Colonic mucosa (tissue), 4 donors: ENCODE data around the gene C5orf15. TPM values are rescaled to one million over a fixed set of nuclear protein-coding genes. Genes with fewer than 3 reads are reported as not detected.

Experiments used
- DNase-seq: peaks from one replicate; pipeline ENCODE4 v3.0.0-alpha.2; 2020
- H3K27ac ChIP-seq: fragments of 200-600 bp; one replicate; pipeline ENCODE4 v1.8.0; 2021
- H3K27me3 ChIP-seq: fragments of 200-600 bp; one replicate; pipeline ENCODE4 v1.8.0; 2021
- H3K36me3 ChIP-seq: fragments of 200-600 bp; one replicate; pipeline ENCODE4 v1.8.0; 2021
- H3K4me1 ChIP-seq: fragments of 200-600 bp; one replicate; pipeline ENCODE4 v1.8.0; 2021; ENCODE audit warnings: mild to moderate bottlenecking
- H3K4me3 ChIP-seq: fragments of 200-600 bp; one replicate; pipeline ENCODE4 v1.8.0; 2021
- H3K9ac ChIP-seq, 2 donors: one replicate each; pipeline ENCODE4 v1.7.0; 2013; ENCODE audit warnings: control low read depth in 2 of 2, low read depth in 2 of 2, low read length in 2 of 2
- H3K9me3 ChIP-seq: fragments of 200-600 bp; one replicate; pipeline ENCODE4 v1.8.0; 2021
- intact Hi-C: fragments of 100-400 bp; cut with DNase I; formaldehyde crosslinking; loops from one replicate; pipeline ENCODE4 v1.14.1; 2022
- total RNA-seq, 2 donors: library from RNA; stranded (reverse); fragmentation: NEBNext Ultra II Directional in 1 of 2; extraction: Animal tissue kit (Norgen Biotek cat#: 25700) in 1 of 2; gene quantifications; one replicate each; pipeline ENCODE4 v1.2.1, GENCODE V29; 2021
- TF ChIP-seq, protein P1 (sequence below): fragments of 200-600 bp; IDR thresholded peaks from one replicate; pipeline ENCODE4 v1.8.0; 2022; ENCODE audit warnings: antibody characterized with exemption, mild to moderate bottlenecking
- donor health status: healthy.
- donor health status: DM: no; HTN: no; CAD: no.
- donor health status: DM: no; HTN: no; CAD: no.

The C5orf15 gene
- total RNA-seq, 2 donors from 2014 or later, result 21.1 to 31.9 TPM

DNA sequence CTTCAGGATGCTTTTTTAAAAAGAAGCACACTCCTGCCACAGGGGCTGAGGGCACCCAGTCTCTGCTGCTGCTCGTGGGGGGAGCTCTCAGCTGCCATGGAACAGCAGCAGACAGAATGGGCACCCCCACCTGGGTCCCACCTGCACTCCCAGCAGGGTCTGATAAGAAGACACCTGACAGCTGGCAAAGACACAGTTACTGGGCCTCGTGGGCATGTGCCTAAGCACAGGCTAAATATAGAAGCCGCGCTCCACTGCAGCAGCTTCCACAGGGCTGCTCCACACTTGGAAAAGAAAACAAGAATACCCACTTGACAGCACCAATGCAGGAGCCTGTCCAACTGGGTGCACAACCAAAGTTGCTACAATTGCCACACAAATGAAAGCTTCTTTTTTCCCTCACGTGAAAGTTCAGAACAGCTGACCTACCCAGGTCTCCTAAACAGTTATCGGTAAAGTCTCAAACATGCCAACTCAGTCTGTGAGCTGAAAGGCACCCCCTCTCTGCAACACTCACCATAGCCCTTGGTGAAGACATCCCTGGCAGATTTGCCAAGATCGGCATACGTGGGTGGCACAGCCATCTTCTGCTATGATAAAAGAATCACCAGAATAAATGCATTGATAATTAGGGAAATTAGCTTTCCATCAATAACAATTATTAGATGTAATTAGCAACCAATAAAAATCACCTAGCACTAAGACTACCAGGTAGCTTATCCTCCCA is 24.2 kb upstream of the C5orf15 start:
- no peak overlapping the region for H3K27ac ChIP-seq
- H3K4me3 ChIP-seq, result no peak overlapping the region
- H3K9ac ChIP-seq, result no peak overlapping the region
- no peaks in the 10 kb centered on the region for H3K27me3 ChIP-seq
- TF ChIP-seq, protein P1, sequence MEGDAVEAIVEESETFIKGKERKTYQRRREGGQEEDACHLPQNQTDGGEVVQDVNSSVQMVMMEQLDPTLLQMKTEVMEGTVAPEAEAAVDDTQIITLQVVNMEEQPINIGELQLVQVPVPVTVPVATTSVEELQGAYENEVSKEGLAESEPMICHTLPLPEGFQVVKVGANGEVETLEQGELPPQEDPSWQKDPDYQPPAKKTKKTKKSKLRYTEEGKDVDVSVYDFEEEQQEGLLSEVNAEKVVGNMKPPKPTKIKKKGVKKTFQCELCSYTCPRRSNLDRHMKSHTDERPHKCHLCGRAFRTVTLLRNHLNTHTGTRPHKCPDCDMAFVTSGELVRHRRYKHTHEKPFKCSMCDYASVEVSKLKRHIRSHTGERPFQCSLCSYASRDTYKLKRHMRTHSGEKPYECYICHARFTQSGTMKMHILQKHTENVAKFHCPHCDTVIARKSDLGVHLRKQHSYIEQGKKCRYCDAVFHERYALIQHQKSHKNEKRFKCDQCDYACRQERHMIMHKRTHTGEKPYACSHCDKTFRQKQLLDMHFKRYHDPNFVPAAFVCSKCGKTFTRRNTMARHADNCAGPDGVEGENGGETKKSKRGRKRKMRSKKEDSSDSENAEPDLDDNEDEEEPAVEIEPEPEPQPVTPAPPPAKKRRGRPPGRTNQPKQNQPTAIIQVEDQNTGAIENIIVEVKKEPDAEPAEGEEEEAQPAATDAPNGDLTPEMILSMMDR, result no peak
- DNase-seq, result no peak
- peaks cover 7% of the 10 kb centered on the region for H3K4me1 ChIP-seq
- H3K9me3 ChIP-seq, result no peaks in the 10 kb centered on the region
- intact Hi-C loops, result no loop called here
- peaks cover 9% of the 10 kb centered on the region for H3K36me3 ChIP-seq

DNA sequence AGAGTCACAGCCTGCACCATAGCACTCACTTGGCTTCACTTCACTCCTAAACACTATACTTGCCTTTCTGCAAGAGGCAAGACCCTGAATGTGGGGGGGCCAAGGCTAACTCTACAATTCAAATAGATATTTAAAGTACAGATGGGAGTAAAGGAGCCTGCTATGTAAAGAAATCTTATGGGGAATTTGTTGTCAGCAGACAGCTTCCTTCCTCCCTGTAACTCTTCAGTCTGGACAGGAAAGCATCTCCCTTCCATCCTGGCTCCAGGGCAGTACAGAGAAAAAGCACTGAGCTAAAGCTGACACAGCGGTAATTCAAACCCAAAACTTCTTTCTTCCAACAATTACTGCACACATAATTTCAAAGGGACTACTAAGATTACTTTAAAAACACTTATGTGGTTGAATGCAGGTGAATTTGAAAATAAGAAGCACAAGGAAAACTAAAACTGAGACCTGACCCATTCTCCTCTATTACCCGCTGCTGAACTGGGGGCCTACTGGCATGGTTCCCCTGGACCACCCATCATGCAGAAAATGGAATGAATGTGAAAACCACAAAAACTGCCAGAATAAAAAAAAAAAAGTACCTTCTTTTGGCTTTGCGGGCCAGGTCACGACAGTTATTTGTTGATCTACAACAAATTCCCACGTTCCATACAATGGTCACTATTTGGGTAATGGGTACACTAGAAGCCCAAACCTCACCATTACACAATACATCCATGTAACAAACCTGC is 22.9 kb upstream of the C5orf15 start:
- peaks cover 6% of the 10 kb centered on the region for H3K4me1 ChIP-seq

DNA sequence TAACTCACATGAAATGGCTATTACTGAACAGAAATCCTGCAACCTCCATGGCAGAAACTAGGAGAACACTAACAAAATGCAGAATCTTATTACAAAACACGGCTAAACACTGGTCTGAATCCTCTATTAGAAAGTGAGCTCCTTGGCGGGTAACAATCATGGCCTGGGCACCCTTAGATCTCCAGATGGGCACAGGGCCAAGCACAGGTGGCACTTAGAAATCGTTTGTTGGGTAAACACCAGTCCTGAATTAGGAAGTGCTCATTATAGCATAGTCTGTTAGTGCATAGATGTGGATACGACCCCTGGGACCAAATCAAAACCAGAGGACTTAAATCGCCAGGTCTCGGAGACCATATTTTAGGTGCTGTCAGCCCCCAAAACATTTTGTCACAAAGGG is 22.0 kb upstream of the C5orf15 start:
- Histone ChIP-seq H3K4me3 (no peak overlapping the region), H3K36me3 (peaks cover 9% of the 10 kb centered on the region), H3K9me3 (no peaks in the 10 kb centered on the region), H3K9ac (no peak overlapping the region), H3K27ac (no peak overlapping the region), H3K27me3 (no peaks in the 10 kb centered on the region), H3K4me1 (no peaks in the 10 kb centered on the region)
- DNase-seq, result no peak
- TF ChIP-seq, protein P1, result no peak
- intact Hi-C loops, result no loop called here

More for the DNA sequence above, 22.9 kb upstream of the C5orf15 start:
- Histone ChIP-seq H3K27ac (no peak overlapping the region), H3K27me3 (no peaks in the 10 kb centered on the region), H3K36me3 (peaks cover 9% of the 10 kb centered on the region), H3K9me3 (no peaks in the 10 kb centered on the region), H3K9ac (no peak overlapping the region), H3K4me3 (no peak overlapping the region)
- no peak for DNase-seq
- TF ChIP-seq, protein P1, result no peak
- intact Hi-C loops, result no loop called here

DNA sequence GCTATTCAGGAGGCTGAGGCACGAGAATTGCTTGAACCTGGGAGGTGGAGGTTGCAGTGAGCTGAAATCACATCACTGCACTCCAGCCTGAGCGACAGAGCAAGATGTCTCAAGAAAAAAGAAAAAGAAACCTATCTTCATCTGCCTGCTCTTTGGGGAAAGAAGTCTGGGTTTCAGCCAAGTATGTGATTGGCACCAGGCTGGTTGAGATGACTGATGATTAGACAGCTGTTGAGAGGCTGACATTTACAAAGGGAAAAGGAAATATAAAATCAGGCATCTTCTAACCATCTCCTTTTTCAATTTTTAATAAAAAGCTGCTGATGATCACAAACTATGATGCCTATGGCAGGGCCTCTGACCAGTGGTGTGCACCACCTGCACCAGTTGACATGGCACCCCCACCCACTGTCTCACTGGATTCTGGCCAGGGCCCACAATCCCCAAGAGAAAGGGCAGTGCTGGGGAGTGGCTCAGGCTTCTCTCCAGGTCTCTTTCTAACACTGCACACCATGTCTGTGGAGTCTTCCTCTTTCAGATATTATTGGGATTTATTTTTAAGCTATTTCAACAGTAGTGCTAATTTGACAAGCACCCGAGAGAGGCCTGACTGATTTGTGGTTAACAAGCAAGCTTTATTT is 17.2 kb upstream of the C5orf15 start:
- no peak for DNase-seq
- intact Hi-C loops, result no loop called here

DNA sequence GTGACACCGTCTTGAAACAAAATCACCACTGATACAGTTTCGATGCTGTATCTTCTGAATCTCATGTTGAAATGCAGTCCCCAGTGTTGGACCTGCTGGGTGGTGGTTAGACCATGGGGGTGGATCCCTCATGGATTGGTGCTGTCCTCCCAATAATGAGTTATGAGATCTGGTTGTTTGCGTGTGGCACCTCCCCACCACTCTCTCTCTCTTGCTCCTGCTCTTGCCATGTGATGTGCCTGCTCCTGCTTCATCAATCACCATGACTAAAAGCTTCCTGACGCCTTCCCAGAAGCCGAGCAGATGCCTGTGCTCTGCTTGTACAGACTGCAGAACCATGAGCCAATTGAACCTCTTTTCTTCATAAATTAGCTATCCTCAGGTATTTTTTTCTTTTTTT is 15.2 kb upstream of the C5orf15 start:
- no peaks in the 10 kb centered on the region for H3K4me1 ChIP-seq
- H3K4me3 ChIP-seq, result no peak overlapping the region
- H3K36me3 ChIP-seq, result peaks cover 4% of the 10 kb centered on the region
- TF ChIP-seq, protein P1, result no peak
- intact Hi-C loops, result no loop called here
- no peaks in the 10 kb centered on the region for H3K9me3 ChIP-seq
- no peaks in the 10 kb centered on the region for H3K27me3 ChIP-seq
- no peak for DNase-seq
- H3K9ac ChIP-seq, result no peak overlapping the region
- H3K27ac ChIP-seq, result no peak overlapping the region

More for the DNA sequence above, 17.2 kb upstream of the C5orf15 start:
- TF ChIP-seq, protein P1, result no peak
- Histone ChIP-seq H3K9ac (no peak overlapping the region), H3K9me3 (no peaks in the 10 kb centered on the region), H3K27me3 (no peaks in the 10 kb centered on the region), H3K27ac (no peak overlapping the region), H3K4me1 (no peaks in the 10 kb centered on the region), H3K36me3 (peaks cover 9% of the 10 kb centered on the region), H3K4me3 (no peak overlapping the region)
